Breast epithelium (tissue), 4 donors: ENCODE data around the gene CACNA2D1. TPM values are rescaled to one million over a fixed set of nuclear protein-coding genes. Genes with fewer than 3 reads are reported as not detected.
A peak's percentile ranks its signal among the peaks of the same experiment; 100 is the strongest.

Experiments
- DNase-seq, 2 donors: peaks; one replicate each; pipeline ENCODE4 v3.0.0-alpha.2; 2019; ENCODE audit warnings: low spot score in 2 of 2
- H3K27ac ChIP-seq, 2 donors: fragments of 200-600 bp; sonication (generic) in 1 of 2; one replicate each; pipeline ENCODE4 v1.5.1; 2016 to 2019; ENCODE audit warnings: mild to moderate bottlenecking in 1 of 2
- H3K27me3 ChIP-seq, 2 donors: fragments of 200-600 bp; sonication (generic) in 1 of 2; one replicate each; pipeline versions ENCODE4 v1.5.1 to v1.6.0; 2017 to 2019; ENCODE audit warnings: control low read depth in 1 of 2, mild to moderate bottlenecking in 1 of 2
- H3K36me3 ChIP-seq: fragments of 200-600 bp; one replicate; pipeline ENCODE4 v1.5.1; 2019
- H3K4me1 ChIP-seq, 2 donors: fragments of 200-600 bp; sonication (generic); one replicate each; pipeline ENCODE4 v1.5.1; 2016 to 2019; ENCODE audit warnings: control low read depth in 1 of 2
- H3K4me3 ChIP-seq, 3 donors: fragments of 200-600 bp; sonication (generic); 1 replicate in 2 of 3; 2 replicates in 1 of 3; pipeline ENCODE4 v1.5.1; 2016 to 2019; ENCODE audit warnings: mild to moderate bottlenecking in 3 of 3, moderate library complexity in 2 of 3
- H3K9me3 ChIP-seq, 2 donors: fragments of 200-600 bp; sonication (generic) in 1 of 2; one replicate each; pipeline ENCODE4 v1.5.1; 2016 to 2019; ENCODE audit warnings: control low read depth in 1 of 2
- POLR2A ChIP-seq: fragments of 450-650 bp; IDR thresholded peaks from one replicate; pipeline ENCODE4 v1.6.1; 2016; ENCODE audit warnings: antibody characterized with exemption, mild to moderate bottlenecking, moderate library complexity
- POLR2AphosphoS5 ChIP-seq, 3 donors: sonication (generic); formaldehyde crosslinking; IDR thresholded peaks; one replicate each; pipeline ENCODE4 v1.6.1; 2017; ENCODE audit warnings: antibody characterized with exemption in 3 of 3
- intact Hi-C: fragments of 100-400 bp; cut with DNase I; formaldehyde crosslinking; loops from one replicate; pipeline ENCODE4 v1.15.1; 2023; ENCODE audit warnings: low total_unique reads
- total RNA-seq, 3 donors: library from RNA; depleted of rRNA; stranded (reverse); fragments of >200 nt; gene quantifications; one replicate each; pipeline ENCODE4 v1.1.0, GENCODE V29; 2016
- TF ChIP-seq, protein P1 (sequence below), 3 donors: fragments of 450-650 bp; IDR thresholded peaks; one replicate each; pipeline ENCODE4 v1.5.1; 2016 to 2017; ENCODE audit warnings: antibody characterized with exemption in 3 of 3, mild to moderate bottlenecking in 3 of 3, moderate library complexity in 3 of 3

The CACNA2D1 gene
- total RNA-seq: 10 to 100 TPM; 10.2 to 79.4 (median 16.0) TPM

GRCh38 chr7:82443547-82444219 is at the start of gene CACNA2D1:
Gene CACNA2D1 (minus strand): TSS chr7:82443777.
- intact Hi-C loops: no loop called here
- H3K27me3 ChIP-seq: no peaks in the 10 kb centered on the region

GRCh38 chr7:82481499-82482097 is 38.0 kb upstream of the CACNA2D1 start:
- H3K27ac ChIP-seq: no peak overlapping the region
- intact Hi-C loops: no loop called here

More at GRCh38 chr7:82443547-82444219, at the start of gene CACNA2D1:
- Histone ChIP-seq H3K36me3 (no peaks in the 10 kb centered on the region), H3K4me3 (peak within 1 kb of the TSS; percentile 76 to 92 (median 83)), H3K4me1 (no peaks in the 10 kb centered on the region), H3K27ac (peak within 1 kb of the TSS; percentile 77 to 92), H3K9me3 (no peaks in the 10 kb centered on the region)
- peak; percentile 49 to 60 for DNase-seq
- TF ChIP-seq, protein P1, sequence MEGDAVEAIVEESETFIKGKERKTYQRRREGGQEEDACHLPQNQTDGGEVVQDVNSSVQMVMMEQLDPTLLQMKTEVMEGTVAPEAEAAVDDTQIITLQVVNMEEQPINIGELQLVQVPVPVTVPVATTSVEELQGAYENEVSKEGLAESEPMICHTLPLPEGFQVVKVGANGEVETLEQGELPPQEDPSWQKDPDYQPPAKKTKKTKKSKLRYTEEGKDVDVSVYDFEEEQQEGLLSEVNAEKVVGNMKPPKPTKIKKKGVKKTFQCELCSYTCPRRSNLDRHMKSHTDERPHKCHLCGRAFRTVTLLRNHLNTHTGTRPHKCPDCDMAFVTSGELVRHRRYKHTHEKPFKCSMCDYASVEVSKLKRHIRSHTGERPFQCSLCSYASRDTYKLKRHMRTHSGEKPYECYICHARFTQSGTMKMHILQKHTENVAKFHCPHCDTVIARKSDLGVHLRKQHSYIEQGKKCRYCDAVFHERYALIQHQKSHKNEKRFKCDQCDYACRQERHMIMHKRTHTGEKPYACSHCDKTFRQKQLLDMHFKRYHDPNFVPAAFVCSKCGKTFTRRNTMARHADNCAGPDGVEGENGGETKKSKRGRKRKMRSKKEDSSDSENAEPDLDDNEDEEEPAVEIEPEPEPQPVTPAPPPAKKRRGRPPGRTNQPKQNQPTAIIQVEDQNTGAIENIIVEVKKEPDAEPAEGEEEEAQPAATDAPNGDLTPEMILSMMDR (IDR thresholded peaks at IDR 0.05): no peak
- TF ChIP-seq POLR2A (no peak), POLR2AphosphoS5 (IDR thresholded peaks at IDR 0.05) (no peak)

DNA sequence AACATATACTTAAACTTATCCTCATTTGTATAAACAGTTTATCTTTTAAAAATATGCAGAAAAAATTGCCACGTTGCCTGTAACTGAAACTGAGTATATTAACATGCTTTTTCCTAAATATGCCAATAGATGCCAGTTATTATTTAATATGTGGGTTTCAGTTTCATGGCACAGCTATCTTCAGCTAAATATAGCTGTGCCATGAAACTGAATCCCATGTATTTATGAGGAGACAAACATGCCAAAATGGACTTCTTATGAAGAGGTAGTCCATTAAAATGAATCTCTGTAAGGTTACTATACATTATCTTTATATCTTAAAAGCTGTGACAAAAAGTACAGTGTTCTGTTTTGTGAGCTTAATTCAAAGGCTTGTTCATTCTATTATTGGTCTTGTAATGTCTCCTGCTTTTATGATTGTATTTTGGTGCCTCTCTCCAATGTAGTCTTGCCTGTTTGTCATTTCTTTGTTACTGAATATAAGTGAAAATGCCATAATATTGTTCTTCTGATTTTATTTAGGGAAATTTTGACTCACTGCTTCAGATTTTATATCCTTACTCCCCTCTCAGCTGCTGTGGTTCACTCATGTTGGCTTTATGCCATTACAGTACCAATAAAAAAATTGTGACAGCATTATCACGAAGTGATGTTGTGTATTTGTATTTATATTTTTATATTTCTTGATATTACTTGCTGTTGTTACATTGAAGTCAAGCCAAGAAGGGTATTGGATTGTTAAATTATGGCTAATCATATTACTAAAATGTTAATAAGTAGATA is 34.3 kb upstream of the CACNA2D1 start:
- Histone ChIP-seq H3K27me3 (no peaks in the 10 kb centered on the region), H3K9me3 (no peaks in the 10 kb centered on the region), H3K4me3 (no peak overlapping the region), H3K36me3 (no peaks in the 10 kb centered on the region), H3K4me1 (no peaks in the 10 kb centered on the region), H3K27ac (no peak overlapping the region)
- DNase-seq: no peak
- TF ChIP-seq POLR2AphosphoS5 (IDR thresholded peaks at IDR 0.05): no peak
- TF ChIP-seq, protein P1 (IDR thresholded peaks at IDR 0.05): no peak
- no peak for TF ChIP-seq POLR2A
- intact Hi-C loops: no loop called here

More at GRCh38 chr7:82481499-82482097, 38.0 kb upstream of the CACNA2D1 start:
- no peak for DNase-seq
- H3K4me3 ChIP-seq: no peak overlapping the region
- H3K27me3 ChIP-seq: no peaks in the 10 kb centered on the region
- no peaks in the 10 kb centered on the region for H3K9me3 ChIP-seq
- no peaks in the 10 kb centered on the region for H3K4me1 ChIP-seq
- TF ChIP-seq, protein P1 (IDR thresholded peaks at IDR 0.05): peak in 2 of 3 donors; percentile 40 to 64
- no peak for TF ChIP-seq POLR2A
- no peaks in the 10 kb centered on the region for H3K36me3 ChIP-seq

DNA sequence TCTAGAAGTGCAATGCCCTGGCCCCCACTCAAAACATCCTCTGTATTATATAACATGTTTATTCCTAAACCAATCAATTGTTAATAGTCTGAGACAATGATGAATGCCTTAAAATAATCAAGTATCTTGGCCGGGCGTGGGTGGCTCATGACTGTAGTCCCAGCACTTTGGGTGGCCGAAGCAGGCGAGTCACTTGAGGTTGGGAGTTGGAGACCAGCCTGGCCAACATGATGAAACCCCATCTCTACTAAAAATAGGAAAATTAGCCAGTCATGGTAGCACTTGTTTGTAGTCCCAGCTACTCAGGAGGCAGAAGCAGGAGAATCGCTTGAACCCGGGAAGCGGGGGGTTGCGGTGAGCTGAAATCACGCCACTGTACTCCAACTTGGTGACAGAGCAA is 29.4 kb upstream of the CACNA2D1 start:
- DNase-seq: no peak
- no peak overlapping the region for H3K4me3 ChIP-seq
- TF ChIP-seq, protein P1 (IDR thresholded peaks at IDR 0.05): no peak
- TF ChIP-seq POLR2AphosphoS5 (IDR thresholded peaks at IDR 0.05) (no peak), POLR2A (no peak)
- H3K27me3 ChIP-seq: no peaks in the 10 kb centered on the region
- H3K9me3 ChIP-seq: no peaks in the 10 kb centered on the region
- no peaks in the 10 kb centered on the region for H3K4me1 ChIP-seq
- H3K36me3 ChIP-seq: no peaks in the 10 kb centered on the region
- H3K27ac ChIP-seq: no peak overlapping the region
- intact Hi-C loops: no loop called here
